AG04450 (cell line): ENCODE results near the gene SLC1A7. TPM values are rescaled to one million over a fixed set of nuclear protein-coding genes. Genes with fewer than 3 reads are reported as not detected.

ENCODE experiments used
- CTCF ChIA-PET: fragments of 300-600, 350-600 bp; formaldehyde crosslinking; extraction: SDS; loops from one replicate; lab custom pipeline; 2022; ENCODE audit warnings: antibody characterized with exemption, inconsistent platforms; lab: Charles Lee
- POLR2A ChIA-PET: fragments of 350-600 bp; formaldehyde crosslinking; extraction: SDS; loops from one replicate; lab custom pipeline; 2021; ENCODE audit warnings: antibody characterized with exemption, inconsistent platforms; lab: Yijun Ruan, JAX
- DNase-seq: peaks from one replicate; pipeline ENCODE4 v3.0.0-alpha.2; 2011; ENCODE audit warnings: low read depth, low spot score
- H3K27ac ChIP-seq: one replicate; pipeline ENCODE4 v1.5.1; 2012; ENCODE audit warnings: low read depth, low read length, control low read depth
- H3K27me3 ChIP-seq: one replicate; pipeline ENCODE4 v1.6.0; 2012; ENCODE audit warnings: low read length; ENCODE audit not compliant: control insufficient read depth, insufficient read depth
- H3K4me3 ChIP-seq: 2 replicates; pipeline ENCODE4 v1.5.1; 2011; ENCODE audit warnings: mild to moderate bottlenecking, low read depth, low read length, control low read depth
- H3K9me3 ChIP-seq: 2 replicates; pipeline ENCODE4 v1.5.1; 2012; ENCODE audit warnings: low read length; ENCODE audit not compliant: control insufficient read depth, insufficient read depth
- polyA plus RNA-seq: library from polyadenylated mRNA; depleted of rRNA; stranded (reverse); fragments of >200 nt; gene quantifications from 2 replicates; pipeline ENCODE4 v1.2.3, GENCODE V29; 2011; rRNA removed
- small RNA-seq: library from RNA; depleted of rRNA; stranded (forward); fragments of <200 nt; gene quantifications from one replicate; pipeline ENCODE3, GENCODE V24; 2012; ENCODE audit warnings: low read depth; ENCODE audit not compliant: insufficient read length
- TF ChIP-seq, protein P1 (sequence below): IDR thresholded peaks from 2 replicates; pipeline ENCODE4 v1.5.1; 2011; ENCODE audit warnings: low read depth, low read length, control low read depth, inconsistent platforms

SLC1A7 gene
- polyA plus RNA-seq, 1 experiment = 0.11 TPM

DNA sequence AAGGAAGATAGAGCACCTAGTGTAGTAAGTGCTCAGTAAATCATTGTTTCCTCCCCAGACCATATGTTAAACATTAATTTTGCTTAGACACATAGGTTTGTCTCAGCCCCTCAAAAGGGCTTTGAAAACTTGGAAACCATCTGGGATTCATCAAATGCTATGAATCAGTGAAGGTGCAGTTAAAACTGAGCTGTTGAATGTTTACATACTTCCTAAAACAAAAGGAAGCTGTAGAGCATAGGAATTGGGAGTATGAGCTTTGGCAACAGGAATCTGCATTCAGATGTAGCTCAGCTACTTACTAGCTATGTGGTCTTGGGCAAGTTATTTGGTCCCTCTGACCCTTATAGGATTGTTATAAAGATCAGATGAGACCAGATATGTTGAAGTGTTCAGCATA lies 99.2 kb downstream of the SLC1A7 start:
- H3K27ac ChIP-seq = peak overlapping the region; percentile 77
- CTCF ChIA-PET = no interaction called here
- DNase-seq = peak; percentile 87
- H3K9me3 ChIP-seq = no peaks in the 10 kb centered on the region
- POLR2A ChIA-PET = interaction anchor here (0.6 to 1.2 kb wide), 9 partner anchors 10 to 116 kb away, joined by 3 to 5 read pairs (median 3); partner anchors contain the start of genes PODN and SCP2
- no peaks in the 10 kb centered on the region for H3K27me3 ChIP-seq
- no peak overlapping the region for H3K4me3 ChIP-seq
- TF ChIP-seq, protein P1, sequence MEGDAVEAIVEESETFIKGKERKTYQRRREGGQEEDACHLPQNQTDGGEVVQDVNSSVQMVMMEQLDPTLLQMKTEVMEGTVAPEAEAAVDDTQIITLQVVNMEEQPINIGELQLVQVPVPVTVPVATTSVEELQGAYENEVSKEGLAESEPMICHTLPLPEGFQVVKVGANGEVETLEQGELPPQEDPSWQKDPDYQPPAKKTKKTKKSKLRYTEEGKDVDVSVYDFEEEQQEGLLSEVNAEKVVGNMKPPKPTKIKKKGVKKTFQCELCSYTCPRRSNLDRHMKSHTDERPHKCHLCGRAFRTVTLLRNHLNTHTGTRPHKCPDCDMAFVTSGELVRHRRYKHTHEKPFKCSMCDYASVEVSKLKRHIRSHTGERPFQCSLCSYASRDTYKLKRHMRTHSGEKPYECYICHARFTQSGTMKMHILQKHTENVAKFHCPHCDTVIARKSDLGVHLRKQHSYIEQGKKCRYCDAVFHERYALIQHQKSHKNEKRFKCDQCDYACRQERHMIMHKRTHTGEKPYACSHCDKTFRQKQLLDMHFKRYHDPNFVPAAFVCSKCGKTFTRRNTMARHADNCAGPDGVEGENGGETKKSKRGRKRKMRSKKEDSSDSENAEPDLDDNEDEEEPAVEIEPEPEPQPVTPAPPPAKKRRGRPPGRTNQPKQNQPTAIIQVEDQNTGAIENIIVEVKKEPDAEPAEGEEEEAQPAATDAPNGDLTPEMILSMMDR = no peak

DNA sequence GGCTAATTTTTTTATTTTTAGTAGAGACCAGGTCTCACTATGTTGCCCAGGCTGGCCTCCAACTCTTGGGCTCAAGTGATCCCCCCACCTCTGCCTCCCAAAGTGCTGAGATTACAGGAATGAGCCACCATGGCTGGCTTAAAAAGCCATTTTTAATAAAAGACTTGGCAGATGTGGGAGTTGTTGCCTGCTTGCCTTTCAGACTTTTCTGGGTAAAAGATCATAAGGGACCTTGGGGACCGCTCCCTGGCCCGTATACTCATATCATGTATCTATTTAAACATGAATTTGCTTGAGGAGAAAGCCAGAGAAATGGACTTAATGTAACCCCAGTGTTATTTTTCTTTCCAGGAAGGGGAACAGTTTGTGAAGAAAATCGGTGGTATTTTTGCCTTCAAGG lies 103.9 kb downstream of the SLC1A7 start:
- Histone ChIP-seq H3K4me3 (no peak overlapping the region), H3K27ac (no peak overlapping the region), H3K9me3 (no peaks in the 10 kb centered on the region), H3K27me3 (no peaks in the 10 kb centered on the region)
- TF ChIP-seq, protein P1 = no peak
- DNase-seq = no peak
- ChIA-PET POLR2A (no interaction called here), CTCF (no interaction called here)

Small RNAs within 50 kb of the gene (small RNA-seq; reads per million reads assigned to genes)
- gene HIGD1AP11 = not detected

Other genes starting within 250 kb of the SLC1A7 start
- gene ECHDC2, start 220.9 kb downstream of the SLC1A7 start, polyA plus RNA-seq = 54.6 and 55.4 TPM in 2 replicates
- gene SCP2, start 215.4 kb downstream of the SLC1A7 start, polyA plus RNA-seq = 164 and 278 TPM in 2 replicates
- gene PODN, start 80.4 kb downstream of the SLC1A7 start, polyA plus RNA-seq = 11.8 and 17.6 TPM in 2 replicates
- gene CPT2, start 54.2 kb upstream of the SLC1A7 start, polyA plus RNA-seq = 17.6 and 18.8 TPM in 2 replicates
- 82.5 and 89.6 TPM in 2 replicates for gene CZIB, start 78.0 kb upstream of the SLC1A7 start, polyA plus RNA-seq
- 20.3 and 37.6 TPM in 2 replicates for gene MAGOH, start 95.9 kb upstream of the SLC1A7 start, polyA plus RNA-seq
- gene LRP8, start 185.4 kb upstream of the SLC1A7 start, polyA plus RNA-seq = 5.0 and 6.4 TPM in 2 replicates